GM12892 (cell line): ENCODE results near the gene KIAA1217.

ENCODE experiments used
- POLR2A ChIP-seq: IDR thresholded peaks from 2 replicates; pipeline ENCODE4 v1.6.1; 2011; ENCODE audit warnings: low read depth, low read length, control low read depth
- POLR2AphosphoS5 ChIP-seq: IDR thresholded peaks from 2 replicates; pipeline ENCODE4 v1.6.1; 2011; ENCODE audit warnings: low read depth, low read length, control low read depth
- TAF1 ChIP-seq: IDR thresholded peaks from 2 replicates; pipeline ENCODE4 v1.6.1; 2011; ENCODE audit warnings: low read depth, mild to moderate bottlenecking, control low read depth, low read length, borderline replicate concordance

DNA sequence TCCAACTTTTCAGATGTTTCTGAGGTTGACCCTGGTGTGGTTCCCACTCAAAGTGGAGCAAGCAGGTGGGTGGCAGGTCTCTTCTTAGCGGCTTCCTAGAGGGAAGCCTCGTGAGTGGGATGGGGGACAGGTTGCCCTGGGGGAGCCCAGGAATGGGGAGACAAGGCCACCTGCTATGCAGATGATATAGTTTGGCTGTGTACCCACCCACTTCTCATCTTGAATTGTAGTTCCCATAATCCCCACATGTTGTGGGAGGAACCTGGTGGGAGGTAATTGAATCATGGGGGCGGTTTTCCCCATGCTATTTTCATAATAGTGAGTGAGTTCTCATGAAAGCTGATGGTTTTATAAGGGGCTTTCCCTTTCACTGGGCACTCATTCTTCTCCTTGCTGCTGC is 68.3 kb downstream of the KIAA1217 start:
- TF ChIP-seq POLR2AphosphoS5 (no peak), POLR2A (no peak), TAF1 (no peak)
